ENCODE data around the gene NRDC.

Gene NRDC, protein sequence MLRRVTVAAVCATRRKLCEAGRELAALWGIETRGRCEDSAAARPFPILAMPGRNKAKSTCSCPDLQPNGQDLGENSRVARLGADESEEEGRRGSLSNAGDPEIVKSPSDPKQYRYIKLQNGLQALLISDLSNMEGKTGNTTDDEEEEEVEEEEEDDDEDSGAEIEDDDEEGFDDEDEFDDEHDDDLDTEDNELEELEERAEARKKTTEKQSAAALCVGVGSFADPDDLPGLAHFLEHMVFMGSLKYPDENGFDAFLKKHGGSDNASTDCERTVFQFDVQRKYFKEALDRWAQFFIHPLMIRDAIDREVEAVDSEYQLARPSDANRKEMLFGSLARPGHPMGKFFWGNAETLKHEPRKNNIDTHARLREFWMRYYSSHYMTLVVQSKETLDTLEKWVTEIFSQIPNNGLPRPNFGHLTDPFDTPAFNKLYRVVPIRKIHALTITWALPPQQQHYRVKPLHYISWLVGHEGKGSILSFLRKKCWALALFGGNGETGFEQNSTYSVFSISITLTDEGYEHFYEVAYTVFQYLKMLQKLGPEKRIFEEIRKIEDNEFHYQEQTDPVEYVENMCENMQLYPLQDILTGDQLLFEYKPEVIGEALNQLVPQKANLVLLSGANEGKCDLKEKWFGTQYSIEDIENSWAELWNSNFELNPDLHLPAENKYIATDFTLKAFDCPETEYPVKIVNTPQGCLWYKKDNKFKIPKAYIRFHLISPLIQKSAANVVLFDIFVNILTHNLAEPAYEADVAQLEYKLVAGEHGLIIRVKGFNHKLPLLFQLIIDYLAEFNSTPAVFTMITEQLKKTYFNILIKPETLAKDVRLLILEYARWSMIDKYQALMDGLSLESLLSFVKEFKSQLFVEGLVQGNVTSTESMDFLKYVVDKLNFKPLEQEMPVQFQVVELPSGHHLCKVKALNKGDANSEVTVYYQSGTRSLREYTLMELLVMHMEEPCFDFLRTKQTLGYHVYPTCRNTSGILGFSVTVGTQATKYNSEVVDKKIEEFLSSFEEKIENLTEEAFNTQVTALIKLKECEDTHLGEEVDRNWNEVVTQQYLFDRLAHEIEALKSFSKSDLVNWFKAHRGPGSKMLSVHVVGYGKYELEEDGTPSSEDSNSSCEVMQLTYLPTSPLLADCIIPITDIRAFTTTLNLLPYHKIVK

DNA sequence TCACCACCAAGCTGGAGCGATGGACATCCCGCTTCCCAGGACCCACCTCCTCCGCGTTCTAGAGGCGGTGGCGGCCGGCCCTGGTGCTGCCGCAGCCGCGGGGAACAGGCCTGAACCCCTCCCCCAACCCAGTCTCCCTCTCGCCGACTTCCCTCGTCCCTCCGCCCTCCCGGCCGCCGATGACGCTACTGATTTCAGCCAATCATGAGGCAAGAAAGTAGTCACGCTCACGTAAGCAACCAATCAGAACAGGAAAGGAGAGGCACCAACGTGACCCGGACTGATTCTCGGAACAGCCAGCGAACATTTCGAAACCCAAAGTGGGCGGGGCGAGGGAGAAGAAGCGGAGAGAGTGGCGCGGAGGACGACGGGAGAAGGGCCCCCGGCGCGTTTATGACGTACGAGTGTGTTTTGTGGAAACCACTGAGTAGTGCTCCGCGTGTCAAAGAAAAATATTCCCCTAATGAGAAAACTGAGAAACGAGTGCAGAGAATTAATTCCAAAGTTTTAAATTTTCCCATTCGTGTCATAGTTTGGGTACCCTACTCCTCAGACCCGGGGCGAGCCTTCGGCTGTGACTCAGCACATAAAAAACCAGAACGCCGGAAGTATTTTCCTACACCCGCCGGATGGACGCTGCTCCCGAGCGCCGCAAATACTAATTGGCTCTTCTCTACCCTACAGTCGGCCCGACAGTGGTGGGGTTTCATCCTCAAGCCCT, at the start of gene NRDC:
TSS of gene NRDC (minus strand) at position 112 of the 721 bp plus-strand sequence. CDS start 112 bp downstream, outside the sequence.
- peak; percentile 99 for DNase-seq

DNA sequence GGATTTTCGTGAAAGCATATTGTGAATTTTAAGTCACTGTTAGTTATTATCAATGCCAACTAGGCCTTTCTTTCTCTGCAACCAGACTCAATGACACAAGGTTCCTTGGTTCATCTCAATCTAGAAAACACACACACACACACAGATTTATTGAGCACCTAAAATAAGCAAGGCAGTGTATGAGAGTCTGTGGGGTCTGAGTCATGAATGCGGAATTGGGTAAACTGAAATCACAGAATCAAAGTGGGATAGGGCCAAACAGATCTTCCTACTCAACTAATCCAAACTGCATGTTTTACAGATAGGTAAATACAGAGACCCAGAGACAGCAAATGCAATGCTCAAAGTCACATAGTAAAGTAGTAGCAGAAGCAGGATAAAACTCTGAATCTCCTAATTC, 48.5 kb upstream of the NRDC start:
- no peak for DNase-seq

DNA sequence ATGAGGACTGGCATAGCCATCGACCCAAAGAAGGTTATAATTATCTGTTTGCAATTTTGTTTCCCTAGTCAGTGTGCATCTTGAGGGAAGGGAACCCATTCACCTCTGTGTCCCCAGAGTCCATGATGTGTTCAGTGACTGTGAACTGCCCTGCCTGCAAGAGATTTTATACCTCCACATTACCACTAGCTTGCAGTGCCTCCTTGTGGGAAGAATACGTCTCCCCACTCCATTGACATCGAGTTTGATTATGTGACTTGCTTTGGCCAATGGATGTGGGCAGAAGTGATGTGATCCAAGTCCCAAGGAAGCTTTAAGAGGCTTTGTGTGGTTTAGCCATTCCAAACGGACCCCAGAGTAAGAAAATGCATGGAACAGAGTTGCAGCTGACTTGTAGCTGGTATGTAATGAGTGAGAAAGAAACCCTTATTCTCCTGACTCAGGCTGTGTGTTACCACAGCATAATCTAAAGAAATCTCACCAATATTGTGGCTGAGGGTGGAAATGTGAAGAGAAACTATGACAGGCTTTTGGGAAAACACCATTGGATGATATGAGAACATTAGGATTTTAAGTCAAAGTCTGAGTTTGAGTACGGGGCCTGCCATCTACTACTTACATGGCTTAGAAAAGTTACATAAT, 47.8 kb upstream of the NRDC start:
- DNase-seq, result no peak

DNA sequence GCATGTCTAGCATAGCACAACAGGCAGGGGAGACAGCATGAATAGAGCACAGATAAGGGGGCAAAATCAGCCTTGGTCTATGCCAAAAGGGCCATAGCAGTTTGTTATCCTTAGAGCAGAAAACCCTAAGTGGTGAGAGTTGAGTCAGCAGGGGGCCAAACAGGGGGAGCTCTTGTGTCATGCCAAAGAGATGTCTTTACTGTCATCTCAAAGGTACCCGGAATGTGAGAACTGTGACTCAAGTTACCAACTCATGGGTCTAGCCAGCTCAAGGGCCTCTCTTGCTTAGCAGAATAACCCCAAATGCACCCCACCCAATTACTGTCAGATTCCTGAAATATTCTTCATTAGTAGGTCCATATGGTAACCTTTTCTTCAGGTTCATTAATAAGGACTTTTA, 45.9 kb upstream of the NRDC start:
- DNase-seq, result no peak

DNA sequence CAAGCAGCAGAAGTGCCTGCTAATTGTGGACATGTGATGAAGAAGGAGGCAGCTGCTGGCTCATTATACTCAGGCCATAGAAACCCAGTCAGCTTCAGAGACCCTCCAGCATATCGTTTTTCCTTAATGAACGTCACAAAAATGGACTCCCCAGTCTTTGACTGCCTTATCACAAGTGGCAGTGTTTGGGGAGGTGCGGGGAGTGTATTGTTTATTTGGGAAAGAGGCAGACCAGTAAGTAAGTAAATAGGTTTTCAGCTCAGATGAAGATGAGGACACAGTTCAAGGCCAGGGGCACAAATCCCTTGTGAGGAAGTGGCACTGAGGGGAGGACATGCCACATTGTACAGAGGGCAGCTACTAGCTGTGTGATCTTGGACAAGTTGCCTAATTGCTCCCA, 43.5 kb upstream of the NRDC start:
- no peak for DNase-seq

DNA sequence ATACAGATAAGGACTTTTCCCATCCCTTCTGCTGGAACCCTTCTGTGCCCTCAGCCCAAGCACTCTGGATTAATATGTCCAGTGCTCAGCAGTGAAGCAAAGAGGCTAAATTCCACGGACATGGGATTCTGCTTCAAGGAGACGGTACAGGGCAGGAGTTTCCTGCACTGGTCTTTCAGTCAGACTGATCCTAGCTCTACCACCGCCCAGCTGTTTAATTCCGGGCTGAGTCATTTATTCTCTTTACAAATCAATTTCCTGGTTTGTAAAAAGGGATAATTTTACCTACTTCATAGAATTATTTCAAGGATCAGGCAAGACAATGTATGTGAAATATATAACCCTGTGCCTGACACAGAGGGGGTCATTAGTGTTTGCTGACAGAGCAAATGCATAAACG, 41.6 kb upstream of the NRDC start:
- DNase-seq, result no peak

DNA sequence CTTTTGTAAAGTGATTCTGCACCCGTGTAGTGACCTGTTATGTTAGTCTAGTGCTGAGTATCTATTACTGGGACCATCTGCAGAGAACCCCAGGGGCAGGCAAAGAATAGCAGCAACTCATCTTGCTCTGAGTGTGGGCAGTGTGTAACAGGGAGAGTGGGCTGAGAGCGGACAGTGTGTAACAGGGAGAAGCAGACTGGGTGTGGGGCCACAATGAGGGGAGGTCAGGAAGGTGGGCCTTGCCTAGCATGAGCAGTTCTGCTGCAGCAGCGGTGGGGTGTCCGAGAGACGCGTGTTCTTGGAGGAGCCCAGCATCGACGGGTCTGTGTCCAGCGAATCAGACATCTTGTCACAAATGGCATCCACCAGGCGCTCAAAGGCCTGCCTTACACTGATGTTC, 41.2 kb upstream of the NRDC start:
- no peak for DNase-seq

DNA sequence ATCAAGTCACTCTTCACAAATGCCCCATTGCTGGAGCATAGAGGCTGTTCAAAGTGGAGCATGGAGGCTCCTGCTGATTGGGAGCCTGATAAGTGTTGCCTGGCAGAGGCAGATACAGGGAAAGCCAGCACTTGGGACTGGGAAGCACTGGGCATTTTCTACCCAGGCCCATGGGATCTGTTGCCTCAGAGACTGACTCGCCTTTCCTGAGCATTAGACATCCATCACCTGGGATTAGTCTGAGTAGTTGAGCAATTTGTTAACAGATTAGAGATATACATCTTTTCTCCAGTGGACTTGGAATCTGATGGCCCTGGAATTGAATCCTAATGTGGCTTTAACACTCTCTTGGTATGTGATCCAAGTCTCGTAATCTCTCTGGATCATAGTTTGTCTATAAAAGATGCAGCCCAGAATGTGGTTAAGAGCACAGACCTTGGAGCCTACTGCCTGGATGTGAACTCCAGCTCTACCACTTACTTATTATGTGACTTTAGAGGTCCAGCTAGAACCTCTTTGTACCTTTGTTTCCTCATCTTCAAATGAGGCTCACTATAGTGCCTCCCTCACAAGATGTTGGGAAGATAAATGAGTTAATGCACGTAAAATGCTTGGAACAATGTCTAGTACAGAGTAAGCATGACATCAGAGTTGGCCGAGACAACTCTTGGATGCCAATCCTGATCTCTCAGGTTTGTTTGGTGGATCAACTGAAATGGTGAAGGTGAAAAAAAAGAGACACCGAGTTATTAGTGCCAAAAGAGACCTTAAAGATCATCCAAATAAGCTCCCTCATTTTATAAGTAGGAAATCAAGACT, 38.3 kb upstream of the NRDC start:
- DNase-seq, result no peak

DNA sequence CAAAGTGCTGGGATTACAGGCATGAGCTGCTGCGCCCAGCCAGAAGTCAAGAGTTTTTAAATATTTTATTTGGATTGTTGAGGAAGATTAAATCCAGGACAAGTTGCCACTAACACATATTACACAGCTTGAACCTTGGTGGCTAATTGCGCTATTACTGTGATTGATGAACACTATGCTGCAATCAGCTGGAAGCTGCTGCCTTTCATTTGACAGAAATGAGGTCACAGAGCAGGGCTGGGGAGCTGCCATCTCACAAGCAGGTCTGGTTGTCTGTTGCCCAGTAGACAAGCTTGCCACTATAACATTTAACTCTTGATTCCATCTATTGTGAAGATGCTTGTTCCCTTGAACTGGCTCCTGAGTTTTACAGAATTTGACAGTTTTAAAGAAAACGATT, 37.4 kb upstream of the NRDC start:
- DNase-seq, result no peak

DNA sequence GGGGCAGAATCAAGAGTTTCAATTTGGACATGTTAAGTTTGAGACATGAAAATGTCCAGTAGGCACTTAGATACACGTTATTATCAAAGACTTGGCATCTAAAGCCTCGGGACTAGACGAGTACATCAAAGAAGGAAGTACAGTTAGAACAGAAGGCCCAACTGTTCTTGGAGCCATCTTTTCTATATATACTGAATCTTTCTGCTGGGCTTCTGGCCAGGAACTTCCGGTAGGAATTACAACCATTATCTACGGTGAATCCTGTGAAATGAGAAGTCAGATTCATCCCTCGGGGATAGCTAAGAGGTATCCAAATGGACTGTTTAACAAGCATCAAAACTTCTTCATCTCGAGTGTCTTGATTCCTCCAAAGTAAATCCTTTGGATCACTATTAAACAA, 34.4 kb upstream of the NRDC start:
- DNase-seq, result no peak

DNA sequence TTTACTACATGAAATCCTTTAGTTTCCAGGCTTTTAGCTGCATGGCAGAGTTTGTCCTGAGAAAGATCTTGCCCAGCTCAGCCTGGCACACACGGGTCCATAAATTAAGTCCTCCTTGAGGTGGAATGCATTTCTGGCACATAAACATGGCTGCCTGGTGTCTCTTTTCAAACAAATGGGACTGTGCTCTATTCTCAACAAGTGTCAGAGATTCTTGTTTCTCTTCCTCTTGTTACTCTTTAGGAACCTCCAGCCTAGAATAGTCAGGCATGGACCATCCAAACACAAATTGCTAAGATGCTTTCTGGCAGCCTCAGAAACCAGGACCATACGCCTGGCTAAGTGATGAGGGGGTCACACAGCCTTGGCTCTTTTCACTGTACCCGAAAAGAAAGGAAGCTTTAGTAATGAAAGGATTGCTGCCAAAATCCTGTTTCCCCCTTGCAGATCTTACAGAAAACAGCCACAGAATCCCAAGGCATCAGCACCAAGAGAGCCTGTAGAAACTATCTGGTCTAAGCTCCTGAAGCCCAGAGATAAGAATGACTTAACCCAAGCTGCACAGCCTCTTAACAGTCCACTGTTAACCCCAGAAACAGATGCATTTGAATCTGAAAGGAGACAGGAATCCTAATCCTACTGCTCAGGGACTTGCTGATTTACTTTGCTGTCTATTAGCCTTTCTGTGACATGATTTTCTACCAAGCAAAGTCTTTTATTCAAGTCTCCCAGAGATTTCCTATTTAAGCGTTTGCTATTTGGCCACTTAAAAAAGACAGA, 31.9 kb upstream of the NRDC start:
- DNase-seq, result no peak

DNA sequence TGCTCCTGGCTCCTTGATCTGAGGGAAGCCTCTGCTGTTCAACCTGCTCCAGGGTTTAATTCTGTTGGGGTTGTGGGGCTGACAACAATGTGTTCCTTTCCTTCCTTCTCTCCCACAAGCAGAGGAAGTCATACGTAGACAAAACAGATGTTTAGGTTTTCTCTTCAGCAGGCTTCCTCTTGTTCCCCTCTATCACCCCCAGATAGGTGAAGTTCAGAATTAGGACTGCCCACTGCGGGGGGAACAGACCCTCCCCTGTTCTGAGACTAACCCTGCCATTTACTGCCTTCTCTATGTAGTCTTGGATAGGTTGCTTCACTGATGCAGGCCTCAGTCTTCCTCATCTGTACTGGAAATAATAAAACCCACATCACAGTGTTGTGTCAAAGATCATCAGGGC, 30.0 kb upstream of the NRDC start:
- DNase-seq, result no peak

DNA sequence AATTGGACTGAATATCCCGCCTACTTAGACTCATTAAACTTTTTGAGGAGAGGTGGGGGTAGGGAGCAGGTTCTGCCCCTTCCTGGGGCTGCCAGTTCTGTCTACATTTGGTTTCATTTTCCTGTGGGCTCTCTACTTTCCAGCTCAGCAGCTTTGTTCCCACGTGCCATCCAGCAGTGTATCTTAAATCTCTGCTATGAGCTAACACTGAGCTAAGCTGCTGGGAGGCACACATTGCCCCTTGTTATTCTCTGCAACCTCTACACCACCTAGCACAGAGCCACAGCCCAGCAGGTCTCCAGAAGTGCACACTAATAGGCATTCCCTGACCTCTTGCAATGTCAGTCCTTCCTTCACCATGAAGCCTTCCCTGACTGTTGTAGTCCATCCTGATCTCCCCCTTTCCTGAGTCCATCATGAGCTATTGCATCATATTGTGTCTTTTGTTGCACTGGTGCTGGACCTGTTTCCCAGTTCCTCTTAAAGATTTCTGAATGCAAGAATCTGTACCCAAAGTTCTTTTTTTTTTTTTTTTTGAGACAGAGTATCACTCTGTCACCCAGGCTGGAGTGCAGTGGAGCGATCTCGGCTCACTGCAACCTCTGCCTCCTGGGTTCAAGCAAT, 28.7 kb upstream of the NRDC start:
- DNase-seq, result no peak

DNA sequence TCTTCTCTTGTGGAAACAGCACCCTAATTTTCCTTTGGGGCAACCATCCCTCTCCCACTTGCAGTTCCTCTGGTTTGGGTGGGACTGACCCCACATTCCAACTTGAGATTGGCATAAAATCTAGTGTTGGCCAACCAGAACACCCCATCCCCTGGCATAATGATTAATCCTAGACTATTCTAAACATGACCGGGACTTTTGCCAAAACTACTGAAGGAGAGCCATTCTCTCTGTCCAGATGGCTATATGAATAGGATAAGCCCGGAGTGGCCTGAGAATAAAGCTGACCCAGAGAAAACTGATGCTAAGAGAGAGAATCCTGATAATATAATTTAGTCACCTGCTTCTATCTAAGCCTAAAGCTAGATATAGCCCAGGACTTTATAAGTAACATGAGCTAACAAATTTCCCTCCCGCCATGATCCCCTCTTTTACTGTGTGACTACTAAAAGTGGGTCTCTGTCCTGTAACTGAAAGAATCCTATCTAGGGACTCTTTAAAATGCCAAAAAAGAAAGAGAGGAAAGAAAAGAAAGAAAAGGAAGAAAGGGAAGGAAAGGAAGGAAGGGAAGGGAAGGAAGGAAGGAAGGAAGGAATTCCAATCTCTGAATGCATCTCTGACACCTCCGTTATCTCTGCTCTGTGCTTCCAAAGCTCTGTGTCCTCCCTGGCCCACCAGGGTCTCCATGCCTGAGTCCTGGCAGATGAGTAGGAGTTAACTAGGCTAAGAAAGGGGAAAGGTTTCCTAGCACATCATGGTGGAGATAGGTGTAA, 28.0 kb upstream of the NRDC start:
- DNase-seq, result no peak

DNA sequence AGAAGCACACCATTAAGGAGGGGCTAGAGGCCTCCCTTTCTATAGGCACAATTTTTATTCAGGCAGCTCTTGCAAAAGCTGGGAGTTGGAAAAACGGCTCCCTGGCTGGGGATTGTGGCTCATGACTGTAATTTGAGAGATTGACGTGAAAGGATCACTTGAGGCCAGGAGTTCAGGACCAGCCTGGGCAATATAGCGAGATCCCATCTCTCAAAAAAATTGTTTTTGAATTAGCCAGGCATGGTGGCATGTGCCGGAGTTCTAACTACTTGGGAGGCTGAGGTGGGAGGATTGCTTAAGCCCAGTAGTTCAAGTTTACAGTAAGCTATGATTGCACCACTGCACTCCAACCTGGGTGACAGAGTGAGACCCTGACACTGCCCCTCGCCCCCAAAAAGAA, 23.9 kb upstream of the NRDC start:
- no peak for DNase-seq

DNA sequence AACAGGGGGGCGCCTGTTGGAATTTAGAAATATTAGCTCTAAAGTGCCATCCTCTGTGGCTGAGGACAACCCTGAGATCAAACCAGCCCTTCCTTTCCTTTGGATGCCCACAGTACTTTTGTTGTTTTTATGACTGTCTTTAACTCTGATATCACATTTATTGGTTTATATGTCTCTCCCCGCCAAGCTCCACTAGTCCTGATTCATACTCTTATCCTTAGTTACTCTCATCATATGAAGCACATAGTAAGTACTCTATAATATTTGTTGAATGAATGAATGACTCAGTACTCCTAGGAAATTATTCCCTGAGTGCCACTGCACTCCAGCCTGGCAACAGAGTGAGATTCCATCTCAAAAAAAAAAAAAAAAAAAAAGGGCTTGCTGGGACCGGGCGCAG, 22.6 kb upstream of the NRDC start:
- no peak for DNase-seq

DNA sequence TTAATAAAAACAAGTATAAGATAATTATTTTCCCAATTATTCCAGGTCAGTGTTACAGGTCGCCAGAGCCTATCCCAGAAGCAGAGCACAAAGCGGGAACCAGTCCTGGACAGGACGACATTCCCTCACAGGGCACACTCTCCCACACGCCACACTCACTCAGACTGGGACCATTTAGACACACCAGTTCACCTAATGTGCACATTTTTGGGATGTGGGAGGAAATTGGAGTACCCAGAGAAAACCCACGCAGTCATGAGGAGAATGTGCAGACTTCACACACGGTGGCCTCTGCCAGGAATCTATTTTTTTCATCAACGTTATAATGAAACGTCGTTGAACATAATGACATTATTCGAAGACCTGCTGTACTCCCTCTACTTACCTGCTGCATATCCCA, 20.5 kb upstream of the NRDC start:
- no peak for DNase-seq

DNA sequence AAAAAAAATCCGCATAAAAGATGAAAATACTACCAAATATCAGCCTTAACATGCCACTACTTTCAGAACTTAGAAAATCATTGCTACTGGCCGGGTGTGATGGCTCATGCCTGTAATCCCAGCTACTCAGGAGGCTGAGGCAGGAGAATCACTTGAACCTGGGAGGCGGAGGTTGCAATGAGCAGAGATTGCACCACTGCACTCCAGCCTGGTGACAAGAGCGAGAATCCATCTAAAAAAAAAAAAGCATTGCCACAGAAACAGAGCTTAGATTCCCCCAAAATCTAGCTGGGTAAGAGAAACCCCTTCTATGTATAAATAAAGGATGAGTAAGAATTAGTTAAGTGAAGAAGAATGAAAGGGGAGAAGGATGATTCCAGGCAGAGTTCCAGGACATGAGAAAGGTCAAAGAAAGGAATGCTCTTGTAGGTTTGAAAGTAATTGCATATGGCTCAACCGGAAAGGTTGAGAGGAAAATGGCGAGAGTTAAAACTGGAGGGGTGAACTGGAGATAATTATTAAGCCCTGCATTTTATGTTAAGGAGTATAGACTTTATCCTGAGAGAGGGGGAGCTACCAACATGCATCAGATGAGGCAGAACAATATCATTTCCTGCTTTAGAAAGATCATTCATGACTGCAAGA, 19.7 kb upstream of the NRDC start:
- no peak for DNase-seq

DNA sequence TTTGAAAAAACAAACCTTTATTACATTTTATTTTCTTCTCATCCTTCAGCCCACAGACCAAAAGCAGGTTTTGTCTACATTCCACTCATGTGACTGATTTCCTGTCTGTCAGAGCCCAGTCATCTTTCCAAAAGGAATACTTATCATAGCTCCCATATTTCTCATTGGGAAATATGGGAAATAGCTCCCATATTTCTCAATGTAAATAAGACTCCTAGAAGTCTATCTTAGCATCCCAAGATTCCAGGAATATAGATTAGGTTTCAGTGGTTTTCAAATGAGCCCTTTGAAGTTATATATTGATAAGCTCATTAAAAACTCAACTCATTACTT, 19.1 kb upstream of the NRDC start:
- DNase-seq, result no peak

Data from DMS79 treated with DMSO at 0.1 percent for 48 hours (cell line).